Upper lobe of right lung (tissue), 1 donor: ENCODE data around the gene FRMD7. TPM values are rescaled to one million over a fixed set of nuclear protein-coding genes. Genes with fewer than 3 reads are reported as not detected.

Experiments used
- ATAC-seq: fragments of 200-7000 bp; cut with Tn5 transposase; one replicate; pipeline ENCODE4 v1.9.1; 2020; ENCODE audit warnings: mild to moderate bottlenecking, moderate library complexity
- DNase-seq: peaks from one replicate; pipeline ENCODE4 v3.0.0-alpha.2; 2020
- H3K27ac ChIP-seq: fragments of 200-600 bp; one replicate; pipeline ENCODE4 v1.8.0; 2022
- H3K27me3 ChIP-seq: fragments of 200-600 bp; one replicate; pipeline ENCODE4 v1.8.0; 2022; ENCODE audit warnings: mild to moderate bottlenecking
- H3K36me3 ChIP-seq: fragments of 200-600 bp; one replicate; pipeline ENCODE4 v1.8.0; 2022
- H3K4me1 ChIP-seq: fragments of 200-600 bp; one replicate; pipeline ENCODE4 v1.8.0; 2022
- H3K4me3 ChIP-seq: fragments of 200-600 bp; one replicate; pipeline ENCODE4 v1.8.0; 2022; ENCODE audit warnings: mild to moderate bottlenecking
- H3K9me3 ChIP-seq: fragments of 200-600 bp; one replicate; pipeline ENCODE4 v1.8.0; 2022
- CTCF ChIP-seq: fragments of 200-600 bp; IDR thresholded peaks from one replicate; pipeline ENCODE4 v1.8.0; 2022; ENCODE audit warnings: antibody characterized with exemption
- intact Hi-C: fragments of 100-400 bp; cut with DNase I; formaldehyde crosslinking; loops from one replicate; pipeline ENCODE4 v1.11.0; 2022
- total RNA-seq: library from RNA; stranded (reverse); fragmentation: NEBNext Ultra II Directional; extraction: Animal tissue kit (Norgen Biotek cat#: 25700); gene quantifications from one replicate; pipeline ENCODE4 v1.2.1, GENCODE V29; 2021
- donor health status: DM: no; HTN: yes; CAD: no; lungs with severe emphysema.

FRMD7 gene
- total RNA-seq, 1 donor from 2014 or later, result not detected

DNA sequence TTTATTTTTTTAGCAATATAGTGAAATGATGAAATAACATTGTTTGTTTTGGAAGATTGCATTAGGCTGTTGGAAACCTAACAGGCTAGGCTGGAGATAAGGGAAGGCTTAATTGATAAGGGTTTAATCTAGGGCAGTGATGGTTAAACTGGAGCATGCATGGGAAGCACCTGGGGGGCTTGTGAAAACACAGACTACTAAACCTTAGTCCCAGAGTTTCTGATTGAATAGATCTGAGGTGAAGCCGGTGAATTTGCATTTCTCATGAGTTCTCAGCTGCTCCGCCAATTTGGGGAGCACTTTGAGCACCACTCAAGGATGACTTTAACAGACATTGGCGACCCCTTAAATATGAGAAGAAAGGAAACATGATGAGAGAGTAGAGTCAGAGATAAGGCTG, 93.2 kb downstream of the FRMD7 start:
- intact Hi-C loops, result no loop called here
- TF ChIP-seq CTCF, result no peak
- Histone ChIP-seq H3K36me3 (no peaks in the 10 kb centered on the region), H3K4me1 (no peaks in the 10 kb centered on the region), H3K4me3 (no peak overlapping the region), H3K9me3 (no peaks in the 10 kb centered on the region), H3K27ac (no peak overlapping the region), H3K27me3 (no peaks in the 10 kb centered on the region)
- no peak for DNase-seq
- ATAC-seq, result no peak

GRCh38 chrX:132033166-132033565, 94.7 kb downstream of the FRMD7 start:
- Histone ChIP-seq H3K4me1 (no peaks in the 10 kb centered on the region), H3K27ac (no peak overlapping the region), H3K36me3 (no peaks in the 10 kb centered on the region), H3K4me3 (no peak overlapping the region), H3K27me3 (no peaks in the 10 kb centered on the region), H3K9me3 (no peaks in the 10 kb centered on the region)
- no peak for TF ChIP-seq CTCF
- DNase-seq (no peak), ATAC-seq (no peak)
- intact Hi-C loops, result no loop called here

DNA sequence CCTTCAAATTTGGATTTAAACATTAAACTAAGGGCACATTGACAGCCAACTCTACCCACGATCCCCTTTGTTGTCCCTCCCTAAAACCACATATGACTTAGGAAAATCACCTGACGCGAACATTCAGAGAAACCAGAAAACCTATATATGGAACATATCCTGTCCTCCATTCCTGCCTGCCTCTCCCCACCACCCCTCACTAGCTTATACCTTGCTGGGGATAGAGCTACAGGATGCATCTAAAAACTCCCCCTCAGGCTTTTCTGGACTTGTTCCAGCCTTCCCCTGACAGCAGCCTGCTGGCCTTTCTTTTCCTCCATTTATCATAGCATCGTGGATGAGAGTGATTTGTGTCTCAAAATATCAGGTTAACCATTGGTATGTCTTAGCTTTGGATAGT, 96.0 kb downstream of the FRMD7 start:
- H3K27me3 ChIP-seq, result no peaks in the 10 kb centered on the region
- no peak overlapping the region for H3K4me3 ChIP-seq
- H3K9me3 ChIP-seq, result no peaks in the 10 kb centered on the region
- no peaks in the 10 kb centered on the region for H3K4me1 ChIP-seq
- no peak for ATAC-seq
- no peak for DNase-seq
- intact Hi-C loops, result no loop called here
- no peak overlapping the region for H3K27ac ChIP-seq
- H3K36me3 ChIP-seq, result no peaks in the 10 kb centered on the region
- no peak for TF ChIP-seq CTCF

GRCh38 chrX:132030264-132030663, 97.6 kb downstream of the FRMD7 start:
- Histone ChIP-seq H3K27me3 (no peaks in the 10 kb centered on the region), H3K36me3 (no peaks in the 10 kb centered on the region), H3K27ac (no peak overlapping the region), H3K4me3 (no peak overlapping the region), H3K4me1 (no peaks in the 10 kb centered on the region), H3K9me3 (no peaks in the 10 kb centered on the region)
- ATAC-seq (no peak), DNase-seq (no peak)
- intact Hi-C loops, result no loop called here
- TF ChIP-seq CTCF, result no peak

Other genes with a start within 250 kb of the FRMD7 start
- gene STK26, start 104.7 kb downstream of the FRMD7 start, total RNA-seq, result 12.2 TPM
- gene RAP2C, start 91.4 kb upstream of the FRMD7 start, total RNA-seq, result 24.3 TPM